Tibial artery (tissue), 4 donors: Measurements from ENCODE around the gene CCDC87.
A peak's percentile ranks its signal among the peaks of the same experiment; 100 is the strongest.
"Not testable (repeated sequence)": the region's sequence is repeated elsewhere in the genome, so short reads cannot be mapped to it uniquely, and the experiment has no call there.

Experiments
- DNase-seq, 2 donors: peaks; one replicate each; pipeline ENCODE4 v3.0.0-alpha.2; 2019
- H3K27ac ChIP-seq, 2 donors: fragments of 200-600 bp; sonication (generic) in 1 of 2; 1 replicate in 1 of 2; 2 replicates in 1 of 2; pipeline ENCODE4 v1.5.1; 2018 to 2019; ENCODE audit warnings: mild to moderate bottlenecking in 1 of 2
- H3K27me3 ChIP-seq, 2 donors: fragments of 200-600 bp; sonication (generic) in 1 of 2; one replicate each; pipeline versions ENCODE4 v1.5.1 to v1.6.0; 2016 to 2019
- H3K36me3 ChIP-seq, 3 donors: fragments of 200-600 bp; sonication (generic) in 2 of 3; one replicate each; pipeline ENCODE4 v1.5.1; 2016 to 2019; ENCODE audit warnings: mild to moderate bottlenecking in 2 of 3
- H3K4me1 ChIP-seq, 4 donors: fragments of 200-600 bp; sonication (generic) in 2 of 4; 1 replicate in 3 of 4; 2 replicates in 1 of 4; pipeline ENCODE4 v1.5.1; 2016 to 2019
- H3K4me3 ChIP-seq, 2 donors: fragments of 200-600 bp; sonication (generic) in 1 of 2; 1 replicate in 1 of 2; 2 replicates in 1 of 2; pipeline ENCODE4 v1.5.1; 2018 to 2019; ENCODE audit warnings: mild to moderate bottlenecking in 2 of 2
- H3K9me3 ChIP-seq, 3 donors: fragments of 200-600 bp; sonication (generic) in 1 of 3; one replicate each; pipeline ENCODE4 v1.5.1; 2016 to 2019
- CTCF ChIP-seq, 2 experiments: fragments of 200-600 bp in 1 of 2; fragments of 450-650 bp in 1 of 2; IDR thresholded peaks; one replicate each; pipeline ENCODE4 v1.5.1; 2017 to 2019; ENCODE audit warnings: antibody characterized with exemption in 2 of 2, mild to moderate bottlenecking in 1 of 2, moderate library complexity in 1 of 2
- intact Hi-C: fragments of 100-400 bp; cut with DNase I; formaldehyde crosslinking; loops from one replicate; pipeline ENCODE4 v1.15.0; 2023; ENCODE audit warnings: low total_unique reads

Gene CCDC87

GRCh38 chr11:66543263-66544107 is 49.4 kb downstream of the CCDC87 start:
- Histone ChIP-seq H3K36me3 (peaks cover 12 to 51% (median 21%) of the 10 kb centered on the region in 3 donors), H3K27me3 (no peaks in the 10 kb centered on the region), H3K4me1 (peaks cover 0 to 41% (median 27%) of the 10 kb centered on the region in 4 donors), H3K4me3 (no peak overlapping the region), H3K9me3 (no peaks in the 10 kb centered on the region), H3K27ac (no peak overlapping the region)
- TF ChIP-seq CTCF (IDR thresholded peaks at IDR 0.05): no peak
- peak in 1 of 2 donors; percentile 33 for DNase-seq
- intact Hi-C loops: no loop called here

- H3K27ac ChIP-seq: no peak overlapping the region
- DNase-seq: no peak
- no peak for TF ChIP-seq CTCF (IDR thresholded peaks at IDR 0.05)
- H3K4me1 ChIP-seq: peaks cover 0 to 41% (median 27%) of the 10 kb centered on the region in 4 donors
- intact Hi-C loops: no loop called here
- no peak overlapping the region for H3K4me3 ChIP-seq
- H3K9me3 ChIP-seq: no peaks in the 10 kb centered on the region
- H3K36me3 ChIP-seq: peaks cover 12 to 61% (median 22%) of the 10 kb centered on the region in 3 donors
- H3K27me3 ChIP-seq: no peaks in the 10 kb centered on the region
These were observed 50.5 kb downstream of the CCDC87 start for GRCh38 chr11:66542362-66542761.

- Histone ChIP-seq H3K9me3 (no peaks in the 10 kb centered on the region), H3K4me3 (no peak overlapping the region), H3K36me3 (peaks cover 15 to 66% (median 25%) of the 10 kb centered on the region in 3 donors), H3K27me3 (no peaks in the 10 kb centered on the region), H3K27ac (no peak overlapping the region), H3K4me1 (peaks cover 0 to 36% (median 25%) of the 10 kb centered on the region in 4 donors)
- intact Hi-C loops: no loop called here
- TF ChIP-seq CTCF (IDR thresholded peaks at IDR 0.05): no peak
- no peak for DNase-seq
These were observed 51.0 kb downstream of the CCDC87 start for GRCh38 chr11:66541892-66542291.

GRCh38 chr11:66540598-66540997 is 52.3 kb downstream of the CCDC87 start:
- H3K36me3 ChIP-seq: peaks cover 17 to 79% (median 32%) of the 10 kb centered on the region in 3 donors
- H3K27me3 ChIP-seq, DNase-seq, H3K27ac ChIP-seq, H3K4me3 ChIP-seq, intact Hi-C loops, H3K9me3 ChIP-seq: not testable (repeated sequence)
- H3K4me1 ChIP-seq: peaks cover 0 to 23% (median 18%) of the 10 kb centered on the region in 4 donors
